Right atrium auricular region (tissue), 2 donors: Measurements from ENCODE around the gene NECAP2. TPM values are rescaled to one million over a fixed set of nuclear protein-coding genes. Genes with fewer than 3 reads are reported as not detected.
"Not testable (repeated sequence)": the region's sequence is repeated elsewhere in the genome, so short reads cannot be mapped to it uniquely, and the experiment has no call there.

ENCODE experiments used
- DNase-seq: peaks from one replicate; pipeline ENCODE4 v3.0.0-alpha.2; 2019; ENCODE audit warnings: low spot score
- H3K27ac ChIP-seq, 2 donors: fragments of 200-600 bp; sonication (generic); 1 replicate in 1 of 2; 2 replicates in 1 of 2; pipeline ENCODE4 v1.5.1; 2016 to 2019
- H3K27me3 ChIP-seq, 2 donors: fragments of 200-600 bp; sonication (generic); one replicate each; pipeline versions ENCODE4 v1.5.1 to v1.6.0; 2017 to 2019
- H3K36me3 ChIP-seq: fragments of 200-600 bp; sonication (generic); one replicate; pipeline ENCODE4 v1.5.1; 2016
- H3K4me1 ChIP-seq, 2 donors: fragments of 200-600 bp; sonication (generic); one replicate each; pipeline versions ENCODE4 v1.5.1 to v1.6.0; 2017 to 2019
- H3K4me3 ChIP-seq, 2 donors: fragments of 200-600 bp; sonication (generic); 1 replicate in 1 of 2; 2 replicates in 1 of 2; pipeline ENCODE4 v1.5.1; 2017 to 2019; ENCODE audit warnings: mild to moderate bottlenecking in 1 of 2, moderate library complexity in 1 of 2
- H3K9me3 ChIP-seq, 2 donors: fragments of 200-600 bp; sonication (generic); one replicate each; pipeline ENCODE4 v1.5.1; 2019
- CTCF ChIP-seq, 2 donors: fragments of 200-600 bp; sonication (generic); IDR thresholded peaks; one replicate each; pipeline ENCODE4 v1.5.1; 2019; ENCODE audit warnings: antibody characterized with exemption in 2 of 2
- total RNA-seq, 2 donors: library from RNA; depleted of rRNA; stranded (reverse); fragments of >200 nt; gene quantifications; one replicate each; pipeline ENCODE4 v1.1.0, GENCODE V29; 2016

Gene NECAP2
- total RNA-seq, 2 donors from 2014 or later, result 16.2 to 29.9 TPM

DNA sequence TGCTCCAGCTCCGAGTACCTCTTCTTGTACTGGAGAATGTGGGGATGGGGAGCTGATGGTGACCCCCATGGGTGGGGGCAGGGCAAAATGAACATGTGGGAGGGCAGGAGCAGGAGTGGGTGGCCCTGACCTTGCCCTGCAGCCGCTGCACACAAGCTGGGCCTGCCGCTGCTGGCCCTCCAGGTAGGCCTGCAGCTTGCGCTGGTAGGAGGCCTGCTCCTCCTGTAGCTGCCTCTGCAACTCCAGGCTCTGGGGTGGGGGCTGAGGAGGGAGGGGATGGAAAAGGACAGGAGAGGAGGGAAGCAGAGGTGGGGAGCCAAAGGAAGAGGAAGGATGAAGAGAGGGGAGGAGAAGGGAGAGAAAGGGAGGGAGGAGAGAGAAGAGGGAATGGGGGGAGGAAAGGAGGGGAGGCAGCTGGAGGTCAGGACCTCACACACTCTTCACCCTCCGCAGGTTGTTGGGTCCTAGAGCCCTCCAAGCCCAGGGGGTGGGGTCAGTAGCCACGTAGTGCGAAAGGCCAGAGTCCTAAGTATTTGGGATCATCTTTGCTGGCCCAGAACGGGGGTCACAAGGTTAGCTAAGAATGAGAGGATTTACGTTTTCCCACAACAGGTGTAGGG, 50.6 kb downstream of the NECAP2 start:
- no peak for TF ChIP-seq CTCF (IDR thresholded peaks at IDR 0.05)
- H3K36me3 ChIP-seq, result peaks cover 9% of the 10 kb centered on the region
- no peaks in the 10 kb centered on the region for H3K27me3 ChIP-seq
- no peak overlapping the region for H3K27ac ChIP-seq
- no peaks in the 10 kb centered on the region for H3K9me3 ChIP-seq
- no peaks in the 10 kb centered on the region for H3K4me1 ChIP-seq
- DNase-seq, result no peak
- H3K4me3 ChIP-seq, result no peak overlapping the region

- DNase-seq, H3K4me1 ChIP-seq, H3K36me3 ChIP-seq, H3K27me3 ChIP-seq, H3K4me3 ChIP-seq, H3K9me3 ChIP-seq, H3K27ac ChIP-seq: not testable (repeated sequence)
Observed at GRCh38 chr1:16492937-16493336, 52.4 kb downstream of the NECAP2 start.

GRCh38 chr1:16493731-16494130, 53.2 kb downstream of the NECAP2 start:
- not testable (repeated sequence) for DNase-seq, H3K36me3 ChIP-seq, H3K4me1 ChIP-seq, H3K4me3 ChIP-seq, H3K27me3 ChIP-seq, H3K9me3 ChIP-seq, H3K27ac ChIP-seq

GRCh38 chr1:16497474-16497904, 57.0 kb downstream of the NECAP2 start:
- H3K4me3 ChIP-seq, H3K36me3 ChIP-seq, H3K9me3 ChIP-seq, H3K27ac ChIP-seq, H3K27me3 ChIP-seq, DNase-seq: not testable (repeated sequence)
- peaks cover 0 to 12% of the 10 kb centered on the region in 2 donors for H3K4me1 ChIP-seq

- peaks cover 0 to 12% of the 10 kb centered on the region in 2 donors for H3K4me1 ChIP-seq
- H3K9me3 ChIP-seq, DNase-seq, H3K36me3 ChIP-seq, H3K27me3 ChIP-seq: not testable (repeated sequence)
- H3K27ac ChIP-seq, result peak overlapping the region; percentile 36 to 84
- peak overlapping the region in 1 of 2 donors; percentile 87 for H3K4me3 ChIP-seq
Observed at GRCh38 chr1:16498047-16498446, 57.5 kb downstream of the NECAP2 start.

DNA sequence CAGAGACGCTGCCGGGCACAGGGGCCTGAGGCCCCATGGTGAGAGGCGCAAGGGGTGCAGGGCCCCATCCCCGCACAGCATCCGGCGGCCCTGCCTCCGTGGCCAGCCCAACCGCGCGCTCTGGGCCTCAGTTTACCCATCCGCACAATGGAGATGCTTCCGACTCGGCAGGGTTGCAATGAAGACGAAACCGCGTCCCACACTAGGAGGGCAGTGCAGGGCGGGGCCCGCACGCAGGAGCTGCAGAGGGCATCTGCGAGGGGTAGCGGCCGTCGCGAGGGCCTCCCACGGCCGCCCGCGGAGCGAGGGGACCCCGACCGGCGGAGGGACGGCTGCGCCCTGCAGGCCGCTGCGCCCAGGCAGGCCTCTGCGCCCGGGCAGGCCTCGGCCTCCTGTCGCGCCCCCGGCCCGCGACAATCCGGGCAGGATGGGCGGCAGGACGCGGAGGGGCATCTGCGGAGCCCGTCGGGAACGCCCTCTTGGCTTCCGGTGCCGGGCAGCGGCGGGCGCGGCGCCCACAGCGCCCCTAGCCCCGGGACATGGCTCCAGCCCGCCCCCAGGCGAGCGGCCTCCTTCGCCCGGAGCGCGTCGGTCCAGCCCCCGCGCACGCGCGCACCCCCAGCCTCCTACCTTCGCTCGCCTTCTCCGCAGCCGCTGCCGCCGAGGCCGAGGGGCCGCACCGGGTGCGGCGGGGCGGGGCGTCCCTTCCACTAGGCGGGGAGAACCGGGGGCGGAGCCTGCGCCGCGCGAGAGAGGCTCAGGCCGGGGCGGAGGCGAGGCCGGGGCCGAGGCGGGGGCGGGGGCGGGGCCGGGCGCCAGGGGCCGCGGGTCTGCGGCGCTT, 58.3 kb downstream of the NECAP2 start:
- peaks cover 0 to 12% of the 10 kb centered on the region in 2 donors for H3K4me1 ChIP-seq
- no peaks in the 10 kb centered on the region for H3K36me3 ChIP-seq
- peak in 1 of 2 donors; percentile 51 for TF ChIP-seq CTCF (IDR thresholded peaks at IDR 0.05)
- H3K27me3 ChIP-seq, result no peaks in the 10 kb centered on the region
- peak overlapping the region; percentile 81 to 84 for H3K27ac ChIP-seq
- peak; percentile 79 for DNase-seq
- no peaks in the 10 kb centered on the region for H3K9me3 ChIP-seq
- H3K4me3 ChIP-seq, result peak overlapping the region; percentile 77 to 87

GRCh38 chr1:16500466-16500865, 59.9 kb downstream of the NECAP2 start:
- not testable (repeated sequence) for H3K27ac ChIP-seq, H3K27me3 ChIP-seq, H3K36me3 ChIP-seq, H3K4me3 ChIP-seq, H3K9me3 ChIP-seq, DNase-seq
- peaks cover 0 to 12% of the 10 kb centered on the region in 2 donors for H3K4me1 ChIP-seq

DNA sequence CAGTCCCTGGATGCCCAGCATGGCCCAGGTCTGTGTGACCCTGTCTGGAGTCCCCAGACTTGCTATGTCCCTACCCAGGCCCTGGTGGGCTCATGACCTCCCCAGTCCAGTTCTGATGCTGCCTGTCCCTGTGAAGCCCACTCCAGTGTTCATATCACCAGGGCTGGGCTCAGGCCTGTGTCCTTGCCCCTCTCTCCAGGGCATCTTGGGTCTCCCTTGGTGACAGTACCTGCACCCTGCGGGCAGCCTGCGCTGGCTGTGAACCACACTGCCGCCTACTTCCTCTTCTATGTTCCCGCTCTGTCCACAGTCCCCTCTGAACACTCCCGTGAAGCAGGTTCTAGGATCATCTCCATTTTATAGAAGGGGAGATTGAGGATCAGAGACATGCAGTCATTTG, 60.5 kb downstream of the NECAP2 start:
- DNase-seq, H3K9me3 ChIP-seq, H3K36me3 ChIP-seq, H3K27ac ChIP-seq, H3K27me3 ChIP-seq, H3K4me3 ChIP-seq: not testable (repeated sequence)
- peaks cover 0 to 12% of the 10 kb centered on the region in 2 donors for H3K4me1 ChIP-seq

DNA sequence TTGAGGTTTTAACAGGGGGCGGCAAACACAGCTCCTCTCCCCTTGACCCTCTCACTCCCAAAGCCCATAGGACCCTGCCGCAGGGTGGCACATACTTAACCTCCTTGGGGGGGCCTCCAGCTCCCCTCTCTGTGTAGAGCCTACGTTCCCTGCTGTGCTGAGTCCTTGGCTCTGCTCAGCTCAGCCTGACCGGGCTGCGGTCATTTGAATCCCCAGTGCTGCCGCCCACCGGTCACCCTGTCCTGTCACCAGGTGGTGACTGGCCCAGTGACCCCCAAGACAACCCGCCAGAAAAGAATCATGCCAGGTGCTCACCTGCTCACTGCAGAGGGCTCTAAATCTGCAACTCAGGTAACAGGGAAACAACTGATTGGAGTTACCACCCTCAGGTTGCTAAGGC, 60.9 kb downstream of the NECAP2 start:
- H3K36me3 ChIP-seq, H3K27ac ChIP-seq, H3K27me3 ChIP-seq, H3K4me3 ChIP-seq, DNase-seq, H3K9me3 ChIP-seq: not testable (repeated sequence)
- peaks cover 0 to 12% of the 10 kb centered on the region in 2 donors for H3K4me1 ChIP-seq
